ENCODE data around the gene CHMP2A. TPM values are rescaled to one million over a fixed set of nuclear protein-coding genes. Genes with fewer than 3 reads are reported as not detected.

Gene CHMP2A
- total RNA-seq, 4 donors from 2014 or later: 30.9 to 77.8 (median 56.0) TPM

GRCh38 chr19:58552655-58553054 is 2.2 kb downstream of the CHMP2A start:
- DNase-seq: no peak
- TF ChIP-seq CTCF (IDR thresholded peaks at IDR 0.05): no peak
- TF ChIP-seq POLR2A (IDR thresholded peaks at IDR 0.05): no peak
- intact Hi-C loops (cut with DNase I; ENCODE audit: low total_unique reads): no loop called here
- no peaks in the 10 kb centered on the region for H3K27me3 ChIP-seq
- no peaks in the 10 kb centered on the region for H3K9me3 ChIP-seq
- H3K36me3 ChIP-seq: no peaks in the 10 kb centered on the region
- no peak overlapping the region for H3K27ac ChIP-seq
- H3K4me1 ChIP-seq: peaks cover 11 to 13% of the 10 kb centered on the region in 2 donors
- H3K4me3 ChIP-seq: no peak overlapping the region

GRCh38 chr19:58551577-58552471 is 3.1 kb downstream of the CHMP2A start:
- Histone ChIP-seq H3K4me1 (peaks cover 10 to 13% of the 10 kb centered on the region in 2 donors), H3K27ac (no peak overlapping the region), H3K27me3 (no peaks in the 10 kb centered on the region), H3K4me3 (no peak overlapping the region), H3K9me3 (no peaks in the 10 kb centered on the region), H3K36me3 (no peaks in the 10 kb centered on the region)
- intact Hi-C loops (cut with DNase I; ENCODE audit: low total_unique reads): no loop called here
- no peak for DNase-seq
- no peak for TF ChIP-seq CTCF (IDR thresholded peaks at IDR 0.05)
- no peak for TF ChIP-seq POLR2A (IDR thresholded peaks at IDR 0.05)

GRCh38 chr19:58551123-58551497 is 3.8 kb downstream of the CHMP2A start:
- Histone ChIP-seq H3K27me3 (no peaks in the 10 kb centered on the region), H3K9me3 (no peaks in the 10 kb centered on the region), H3K27ac (no peak overlapping the region), H3K4me3 (no peak overlapping the region), H3K4me1 (peaks cover 14 to 15% of the 10 kb centered on the region in 2 donors), H3K36me3 (no peaks in the 10 kb centered on the region)
- intact Hi-C loops (cut with DNase I; ENCODE audit: low total_unique reads): no loop called here
- DNase-seq: no peak
- TF ChIP-seq CTCF (IDR thresholded peaks at IDR 0.05): no peak
- TF ChIP-seq POLR2A (IDR thresholded peaks at IDR 0.05): no peak

- TF ChIP-seq CTCF (IDR thresholded peaks at IDR 0.05) (no peak), POLR2A (IDR thresholded peaks at IDR 0.05) (no peak)
- intact Hi-C loops (cut with DNase I; ENCODE audit: low total_unique reads): no loop called here
- Histone ChIP-seq H3K4me3 (no peak overlapping the region), H3K9me3 (no peaks in the 10 kb centered on the region), H3K27ac (no peak overlapping the region), H3K27me3 (no peaks in the 10 kb centered on the region), H3K36me3 (no peaks in the 10 kb centered on the region), H3K4me1 (peaks cover 18 to 21% of the 10 kb centered on the region in 2 donors)
- no peak for DNase-seq
Observed at GRCh38 chr19:58550362-58551122, 4.4 kb downstream of the CHMP2A start.

All from uterus (tissue), 4 donors.